ENCODE results near the gene EPHA7.

DNA sequence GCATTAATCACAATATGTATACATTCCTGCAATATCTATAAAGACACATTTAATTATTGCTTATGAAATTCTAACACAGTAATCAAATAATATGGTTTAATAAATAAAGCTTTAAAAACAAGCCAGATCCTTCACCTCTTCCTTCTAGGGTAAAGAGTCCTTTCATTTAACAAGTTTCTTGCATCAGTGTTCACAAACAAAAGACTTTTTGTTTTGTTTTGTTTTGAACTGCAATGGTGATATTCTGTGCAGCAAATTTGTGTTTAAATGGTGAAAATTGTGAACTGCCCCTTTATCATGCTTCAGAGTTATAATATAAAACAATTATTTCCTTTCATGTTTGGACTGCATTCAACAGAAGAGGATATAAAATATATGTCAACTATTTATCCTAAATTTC, 177.3 kb downstream of the EPHA7 start:
- TF ChIP-seq, protein P1, sequence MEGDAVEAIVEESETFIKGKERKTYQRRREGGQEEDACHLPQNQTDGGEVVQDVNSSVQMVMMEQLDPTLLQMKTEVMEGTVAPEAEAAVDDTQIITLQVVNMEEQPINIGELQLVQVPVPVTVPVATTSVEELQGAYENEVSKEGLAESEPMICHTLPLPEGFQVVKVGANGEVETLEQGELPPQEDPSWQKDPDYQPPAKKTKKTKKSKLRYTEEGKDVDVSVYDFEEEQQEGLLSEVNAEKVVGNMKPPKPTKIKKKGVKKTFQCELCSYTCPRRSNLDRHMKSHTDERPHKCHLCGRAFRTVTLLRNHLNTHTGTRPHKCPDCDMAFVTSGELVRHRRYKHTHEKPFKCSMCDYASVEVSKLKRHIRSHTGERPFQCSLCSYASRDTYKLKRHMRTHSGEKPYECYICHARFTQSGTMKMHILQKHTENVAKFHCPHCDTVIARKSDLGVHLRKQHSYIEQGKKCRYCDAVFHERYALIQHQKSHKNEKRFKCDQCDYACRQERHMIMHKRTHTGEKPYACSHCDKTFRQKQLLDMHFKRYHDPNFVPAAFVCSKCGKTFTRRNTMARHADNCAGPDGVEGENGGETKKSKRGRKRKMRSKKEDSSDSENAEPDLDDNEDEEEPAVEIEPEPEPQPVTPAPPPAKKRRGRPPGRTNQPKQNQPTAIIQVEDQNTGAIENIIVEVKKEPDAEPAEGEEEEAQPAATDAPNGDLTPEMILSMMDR (IDR thresholded peaks at IDR 0.05): no peak
- TF ChIP-seq POLR2A (IDR thresholded peaks at IDR 0.05): no peak
